ENCODE data around the gene RANBP3. TPM values are rescaled to one million over a fixed set of nuclear protein-coding genes. Genes with fewer than 3 reads are reported as not detected.

Gene RANBP3
- polyA plus RNA-seq, 1 of the 3 experiments (the other 2 are of a cell fraction): 84.0 TPM

DNA sequence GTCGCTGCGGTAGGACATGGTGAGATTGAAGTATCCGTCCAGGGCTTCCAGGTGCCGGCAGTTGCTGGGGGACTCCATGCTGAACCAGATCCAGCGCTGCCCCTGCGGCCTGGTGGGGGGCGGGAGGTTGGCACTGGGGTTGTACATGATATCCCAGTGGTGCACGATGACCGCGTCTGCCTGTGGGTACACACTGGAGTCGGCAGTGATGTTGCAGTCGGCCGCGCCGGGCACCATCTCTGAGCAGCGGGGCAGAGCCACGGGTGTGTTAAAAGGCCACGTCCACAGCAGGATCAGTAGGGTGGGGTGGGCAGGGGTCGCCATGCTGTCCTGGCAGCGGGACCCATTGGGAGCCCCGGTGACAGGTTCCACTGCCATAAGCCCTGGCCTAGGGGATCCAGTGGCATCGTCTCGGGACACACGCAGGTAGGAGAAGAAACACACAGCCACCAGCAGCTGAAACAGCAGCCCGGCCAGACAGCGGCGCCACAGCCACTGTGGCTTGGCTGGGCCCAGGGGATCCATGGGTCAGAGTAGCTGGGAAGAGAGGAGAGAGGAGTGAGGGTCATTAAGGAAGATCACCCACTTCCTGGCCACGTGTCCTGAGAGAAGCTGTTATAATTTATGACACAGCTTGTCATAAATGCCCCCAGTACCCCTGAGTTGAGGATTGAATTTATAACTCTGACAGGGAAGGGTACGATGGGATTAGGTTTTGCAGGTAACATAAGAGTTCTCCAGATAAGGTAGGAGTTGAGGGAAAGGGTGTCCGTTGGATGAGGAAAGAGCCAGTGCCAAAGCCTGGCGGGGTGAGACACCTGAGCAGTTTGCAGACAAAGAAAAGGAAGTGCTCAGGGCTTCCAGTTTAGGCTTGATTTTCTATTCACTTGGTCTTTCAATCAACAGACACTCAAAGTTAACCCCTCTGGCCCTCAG lies 110.5 kb downstream of the RANBP3 start:
- Histone ChIP-seq H3K9me3 (no peaks in the 10 kb centered on the region), H3K4me2 (no peak overlapping the region), H3K79me2 (ENCODE audit: insufficient read depth) (no peaks in the 10 kb centered on the region), H3K9ac (no peak overlapping the region), H3K4me3 (ENCODE audit: low read depth in 2 of 2, low read length in 1 of 2) (no peak overlapping the region), H3K27ac (ENCODE audit: low read depth in 2 of 2, low read length in 1 of 2) (no peak overlapping the region), H3K9me2 (no peaks in the 10 kb centered on the region), H3K36me3 (replicated peaks in 1 of 2; ENCODE audit: control insufficient read depth in 1 of 2, insufficient read depth in 2 of 2, low read length in 1 of 2) (no peaks in the 10 kb centered on the region), H2AFZ (ENCODE audit: low read depth) (no peak overlapping the region), H3F3A (replicated peaks; ENCODE audit: insufficient read depth) (no peaks in the 10 kb centered on the region), H3K4me1 (ENCODE audit: control insufficient read depth in 1 of 2, insufficient read depth in 2 of 2, low read depth in 1 of 2, low read length in 1 of 2) (no peaks in the 10 kb centered on the region), H3K27me3 (ENCODE audit: insufficient read depth) (no peaks in the 10 kb centered on the region), H4K20me1 (ENCODE audit: insufficient read depth) (no peaks in the 10 kb centered on the region)
- POLR2A ChIA-PET: no interaction called here
- CTCF ChIA-PET: interaction anchor here (0.6 to 1.0 kb wide), 2 partner anchors 19 to 63 kb away, joined by 3 to 4 read pairs; no protein-coding TSS in a partner anchor
- TF ChIP-seq, protein P1, sequence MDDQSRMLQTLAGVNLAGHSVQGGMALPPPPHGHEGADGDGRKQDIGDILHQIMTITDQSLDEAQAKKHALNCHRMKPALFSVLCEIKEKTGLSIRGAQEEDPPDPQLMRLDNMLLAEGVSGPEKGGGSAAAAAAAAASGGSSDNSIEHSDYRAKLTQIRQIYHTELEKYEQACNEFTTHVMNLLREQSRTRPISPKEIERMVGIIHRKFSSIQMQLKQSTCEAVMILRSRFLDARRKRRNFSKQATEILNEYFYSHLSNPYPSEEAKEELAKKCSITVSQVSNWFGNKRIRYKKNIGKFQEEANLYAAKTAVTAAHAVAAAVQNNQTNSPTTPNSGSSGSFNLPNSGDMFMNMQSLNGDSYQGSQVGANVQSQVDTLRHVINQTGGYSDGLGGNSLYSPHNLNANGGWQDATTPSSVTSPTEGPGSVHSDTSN (IDR thresholded peaks at IDR 0.05): no peak
- TF ChIP-seq RFX5 (IDR thresholded peaks at IDR 0.05; ENCODE audit: low read length): no peak
- WGBS (ENCODE audit: low lambda C conversion rate): 69% methylated on average over 11 of the region's 31 CpGs
- no peak for DNase-seq

Other genes with a start within 250 kb of the RANBP3 start
- gene PRR22, start 193.4 kb downstream of the RANBP3 start, polyA plus RNA-seq (2012; rRNA removed): 0.82 and 0.91 TPM in 2 replicates
- gene DUS3L, start 187.0 kb downstream of the RANBP3 start, polyA plus RNA-seq (2012; rRNA removed): 44.0 and 45.2 TPM in 2 replicates
- 0.54 and 0.99 TPM in 2 replicates for gene NRTN, start 173.1 kb downstream of the RANBP3 start, polyA plus RNA-seq (2012; rRNA removed)
- not detected in 2 replicates for gene FUT6, start 138.4 kb downstream of the RANBP3 start, polyA plus RNA-seq (2012; rRNA removed)
- gene FUT3, start 126.7 kb downstream of the RANBP3 start, polyA plus RNA-seq (2012; rRNA removed): not detected in 2 replicates
- gene FUT5, start 107.6 kb downstream of the RANBP3 start, polyA plus RNA-seq (2012; rRNA removed): not detected in 2 replicates
- gene NDUFA11, start 74.3 kb downstream of the RANBP3 start, polyA plus RNA-seq (2012; rRNA removed): 386 and 534 TPM in 2 replicates
- gene VMAC, start 73.3 kb downstream of the RANBP3 start, polyA plus RNA-seq (2012; rRNA removed): 6.5 and 9.1 TPM in 2 replicates
- gene CAPS, start 63.9 kb downstream of the RANBP3 start, polyA plus RNA-seq (2012; rRNA removed): 13.4 and 17.3 TPM in 2 replicates
- gene RFX2, start 132.4 kb upstream of the RANBP3 start, polyA plus RNA-seq (2012; rRNA removed): 10.0 and 12.6 TPM in 2 replicates
- not detected in 2 replicates for gene ACSBG2, start 157.5 kb upstream of the RANBP3 start, polyA plus RNA-seq (2012; rRNA removed)